ENCODE data around the gene SLC6A11.

SLC6A11 gene

GRCh38 chr3:10890665-10891064, 74.6 kb downstream of the SLC6A11 start:
- no peak for FAIRE-seq

GRCh38 chr3:10892622-10893021, 76.6 kb downstream of the SLC6A11 start:
- FAIRE-seq, result no peak

GRCh38 chr3:10901296-10901945, 85.4 kb downstream of the SLC6A11 start:
- no peak for FAIRE-seq

GRCh38 chr3:10907262-10907661, 91.2 kb downstream of the SLC6A11 start:
- no peak for FAIRE-seq

- FAIRE-seq, result no peak
Measured at GRCh38 chr3:10910367-10910766, 94.3 kb downstream of the SLC6A11 start.

- FAIRE-seq, result no peak
Measured at GRCh38 chr3:10911350-10912002, 95.4 kb downstream of the SLC6A11 start.

- no peak for FAIRE-seq
Measured at GRCh38 chr3:10912786-10913185, 96.8 kb downstream of the SLC6A11 start.

GRCh38 chr3:10915376-10915775, 99.3 kb downstream of the SLC6A11 start:
- no peak for FAIRE-seq

GRCh38 chr3:10917176-10917575, 101.1 kb downstream of the SLC6A11 start:
- FAIRE-seq, result no peak

- FAIRE-seq, result no peak
Measured at GRCh38 chr3:10918011-10918410, 102.0 kb downstream of the SLC6A11 start.

GRCh38 chr3:10919636-10920035, 103.6 kb downstream of the SLC6A11 start:
- no peak for FAIRE-seq

- FAIRE-seq, result no peak
Measured at GRCh38 chr3:10925436-10926255, 109.6 kb downstream of the SLC6A11 start.

GRCh38 chr3:10926256-10926810, 110.3 kb downstream of the SLC6A11 start:
- no peak for FAIRE-seq

GRCh38 chr3:10926811-10927521, 110.9 kb downstream of the SLC6A11 start:
- FAIRE-seq, result no peak

GRCh38 chr3:10927551-10927950, 111.5 kb downstream of the SLC6A11 start:
- FAIRE-seq, result no peak

- no peak for FAIRE-seq
Measured at GRCh38 chr3:10928407-10928960, 112.5 kb downstream of the SLC6A11 start.

- no peak for FAIRE-seq
Measured at GRCh38 chr3:10928961-10929471, 113.0 kb downstream of the SLC6A11 start.

- no peak for FAIRE-seq
Measured at GRCh38 chr3:10929978-10930665, 114.1 kb downstream of the SLC6A11 start.

GRCh38 chr3:10930666-10931040, 114.6 kb downstream of the SLC6A11 start:
- no peak for FAIRE-seq

GRCh38 chr3:10932596-10932995, 116.6 kb downstream of the SLC6A11 start:
- no peak for FAIRE-seq

- no peak for FAIRE-seq
Measured at GRCh38 chr3:10933021-10933420, 117.0 kb downstream of the SLC6A11 start.

- FAIRE-seq, result no peak
Measured at GRCh38 chr3:10933470-10933804, 117.4 kb downstream of the SLC6A11 start.

Measured in A204.1 (cell line).